Pancreas (tissue), 10 donors: ENCODE results near the gene RASGEF1B. TPM values are rescaled to one million over a fixed set of nuclear protein-coding genes. Genes with fewer than 3 reads are reported as not detected.

ENCODE experiments used
- ATAC-seq, 4 donors: fragments of 200-7000 bp; cut with Tn5 transposase; one replicate each; pipeline versions ENCODE4 v1.8.0 to v1.9.1; 2020; ENCODE audit warnings: mild to moderate bottlenecking in 4 of 4, moderate library complexity in 4 of 4
- DNase-seq, 6 donors: peaks; one replicate each; pipeline ENCODE4 v3.0.0-alpha.2; 2020
- FAIRE-seq: peaks from 2 replicates; lab custom pipeline; 2012; peaks lifted over from hg19 to GRCh38; lab: Jason Lieb, UNC
- H3K27ac ChIP-seq, 4 donors: fragments of 200-600 bp; sonication (generic); 1 replicate in 3 of 4; 2 replicates in 1 of 4; pipeline versions ENCODE4 v1.5.0 to v1.8.0; 2020
- H3K27me3 ChIP-seq, 4 donors: fragments of 200-600 bp; one replicate each; pipeline ENCODE4 v1.8.0; 2021
- H3K36me3 ChIP-seq, 3 donors: fragments of 200-600 bp; sonication (generic) in 1 of 3; one replicate each; pipeline versions ENCODE4 v1.5.0 to v1.8.0; 2020 to 2021
- H3K4me1 ChIP-seq, 3 donors: fragments of 200-600 bp; one replicate each; pipeline ENCODE4 v1.8.0; 2021
- H3K4me3 ChIP-seq, 4 donors: fragments of 200-600 bp; sonication (generic) in 2 of 4; one replicate each; pipeline versions ENCODE4 v1.5.0 to v1.8.0; 2020 to 2021
- H3K9me3 ChIP-seq, 4 donors: fragments of 200-600 bp; one replicate each; pipeline ENCODE4 v1.8.0; 2021
- WGBS, 2 donors: extraction: QIAGEN DNeasy Blood & Tissue Kit; methylation state at CpG; one replicate each; pipeline ENCODE4 v1.1.7; 2013; 5-methylcytosine and 5-hydroxymethylcytosine counted together
- intact Hi-C, 3 donors: fragments of 100-400 bp; cut with DNase I; formaldehyde crosslinking; loops; one replicate each; pipeline versions ENCODE4 v1.11.1 to v1.14.2; 2022
- polyA plus RNA-seq, 2 donors: library from polyadenylated mRNA; stranded (reverse); fragments of 200-250 nt; gene quantifications; one replicate each; pipeline ENCODE4 v1.2.3, GENCODE V29; 2013
- total RNA-seq, 6 donors: library from RNA; stranded (reverse); fragmentation: NEBNext Ultra II Directional in 4 of 6; extraction: Animal tissue kit (Norgen Biotek cat#: 25700) in 4 of 6; gene quantifications; one replicate each; pipeline versions ENCODE4 v1.2.1 to v1.2.4, GENCODE V29; 2021 to 2023
- TF ChIP-seq, protein P1 (sequence below), 4 donors: fragments of 200-600 bp; sonication (generic) in 3 of 4; IDR thresholded peaks; one replicate each; pipeline versions ENCODE4 v1.5.0 to v1.8.0; 2021; ENCODE audit warnings: antibody characterized with exemption in 4 of 4
- donor health status: healthy with polysubstance abuse.
- donor health status: DM: no; HTN: no; CAD: no; lungs with moderate emphysema.
- donor health status: DM: no; HTN: no; CAD: no.
- donor health status: control.
- donor health status: control.
- donor health status: Bipolar disorder and iron deficiency.
- donor health status: DM: yes; HTN: yes; CAD: no.
- donor health status: DM: no; HTN: no; CAD: no.
- donor health status: DM: no; HTN: no; CAD: no.
- donor health status: DM: yes; HTN: yes; CAD: no.

Gene RASGEF1B
- total and polyA plus RNA-seq, 8 donors, result 1.4 to 8.2 (median 3.4) TPM

DNA sequence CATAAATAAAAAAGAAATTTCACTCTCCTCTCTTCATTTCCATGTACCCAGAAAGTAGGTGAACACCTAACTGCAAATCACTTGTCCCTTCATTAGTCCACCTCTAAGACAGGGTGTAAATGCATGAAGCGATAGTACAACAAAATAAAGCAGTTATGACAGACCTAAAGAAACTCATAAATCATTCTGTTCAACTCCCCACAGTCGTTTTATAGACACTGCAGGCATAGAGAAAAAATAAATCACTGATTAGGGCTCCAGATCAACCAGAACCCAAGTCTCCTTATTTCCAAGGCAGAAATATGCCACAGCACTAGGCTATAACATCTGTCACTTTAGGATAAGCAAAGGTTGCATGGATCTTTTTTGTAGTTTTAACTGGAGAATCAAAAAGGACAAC is 3.0 kb downstream of the RASGEF1B start:
- H3K36me3 ChIP-seq, result no peaks in the 10 kb centered on the region
- H3K4me1 ChIP-seq, result peaks cover 0 to 14% (median 0%) of the 10 kb centered on the region in 3 donors
- ATAC-seq (no peak), DNase-seq (no peak), FAIRE-seq (no peak)
- no peaks in the 10 kb centered on the region for H3K9me3 ChIP-seq
- no peaks in the 10 kb centered on the region for H3K27me3 ChIP-seq
- H3K27ac ChIP-seq, result no peak overlapping the region
- TF ChIP-seq, protein P1, sequence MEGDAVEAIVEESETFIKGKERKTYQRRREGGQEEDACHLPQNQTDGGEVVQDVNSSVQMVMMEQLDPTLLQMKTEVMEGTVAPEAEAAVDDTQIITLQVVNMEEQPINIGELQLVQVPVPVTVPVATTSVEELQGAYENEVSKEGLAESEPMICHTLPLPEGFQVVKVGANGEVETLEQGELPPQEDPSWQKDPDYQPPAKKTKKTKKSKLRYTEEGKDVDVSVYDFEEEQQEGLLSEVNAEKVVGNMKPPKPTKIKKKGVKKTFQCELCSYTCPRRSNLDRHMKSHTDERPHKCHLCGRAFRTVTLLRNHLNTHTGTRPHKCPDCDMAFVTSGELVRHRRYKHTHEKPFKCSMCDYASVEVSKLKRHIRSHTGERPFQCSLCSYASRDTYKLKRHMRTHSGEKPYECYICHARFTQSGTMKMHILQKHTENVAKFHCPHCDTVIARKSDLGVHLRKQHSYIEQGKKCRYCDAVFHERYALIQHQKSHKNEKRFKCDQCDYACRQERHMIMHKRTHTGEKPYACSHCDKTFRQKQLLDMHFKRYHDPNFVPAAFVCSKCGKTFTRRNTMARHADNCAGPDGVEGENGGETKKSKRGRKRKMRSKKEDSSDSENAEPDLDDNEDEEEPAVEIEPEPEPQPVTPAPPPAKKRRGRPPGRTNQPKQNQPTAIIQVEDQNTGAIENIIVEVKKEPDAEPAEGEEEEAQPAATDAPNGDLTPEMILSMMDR (IDR thresholded peaks at IDR 0.05), result no peak
- WGBS, 2 donors, result 55 to 61% methylated on average over 2 of the region's 2 CpGs
- intact Hi-C loops, result loop anchor here in 2 of 3 donors (5.0 to 10.0 kb wide), 3 partner anchors 374 to 726 kb away; no protein-coding TSS in a partner anchor
- H3K4me3 ChIP-seq, result no peak overlapping the region

DNA sequence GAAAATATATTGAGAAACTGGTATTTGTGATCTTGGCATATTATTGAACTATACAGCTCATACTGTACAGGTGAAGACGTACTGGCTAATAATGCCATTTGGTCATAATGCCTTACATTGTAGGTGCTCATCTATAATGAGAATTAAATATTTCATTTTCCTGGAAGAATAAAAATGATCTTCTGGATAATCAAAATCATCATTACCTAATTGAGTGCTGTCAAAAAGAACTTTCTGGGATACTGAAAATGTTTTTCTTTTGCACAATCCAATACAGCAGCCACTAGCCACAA is 4.1 kb downstream of the RASGEF1B start:
- WGBS, 2 donors, result 5% methylated on average over 1 of the region's 1 CpG

DNA sequence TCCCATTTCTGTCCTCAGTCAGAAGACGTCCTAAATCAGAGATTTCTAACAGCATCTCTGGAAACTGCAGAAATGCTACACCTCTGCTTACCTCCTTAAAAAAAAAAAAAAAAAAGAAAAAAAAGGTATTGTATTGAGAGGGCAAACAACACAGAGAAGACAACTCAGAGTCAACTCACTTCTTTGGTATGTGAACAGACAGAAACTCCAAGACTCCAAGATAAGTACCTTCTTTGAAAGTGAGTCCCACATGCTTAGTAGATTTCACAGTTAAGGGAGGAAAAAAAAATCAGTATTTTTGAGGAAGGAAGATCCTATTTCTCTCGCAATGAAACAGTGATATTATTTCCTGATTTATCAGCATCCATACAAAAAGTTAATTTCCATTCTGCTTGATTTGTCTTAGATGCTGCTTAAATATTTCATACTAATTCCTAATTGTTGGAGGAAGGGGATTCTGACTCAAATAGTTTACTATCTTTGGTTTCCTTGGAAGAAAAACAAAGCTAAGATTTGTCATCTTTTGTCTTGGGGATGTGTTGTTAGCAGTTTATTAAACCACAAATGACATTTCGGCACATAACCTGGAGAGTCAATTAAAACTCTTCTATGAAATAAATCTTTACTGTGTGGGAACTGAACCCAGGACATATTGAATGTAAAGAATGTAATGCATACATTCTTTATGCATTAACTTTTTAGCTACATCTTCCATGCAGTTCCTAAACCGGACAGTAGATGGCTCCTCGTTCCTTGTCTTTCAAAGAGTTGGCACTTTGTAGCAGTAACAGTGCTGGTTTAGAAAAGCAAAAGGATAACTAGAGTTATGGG is 4.7 kb downstream of the RASGEF1B start:
- 27 to 33% methylated on average over 5 of the region's 5 CpGs for WGBS, 2 donors
- H3K4me3 ChIP-seq, result no peak overlapping the region
- ATAC-seq (no peak), FAIRE-seq (peak; percentile 95), DNase-seq (peak in 3 of 6 donors; percentile 30 to 61 (median 44))
- no peaks in the 10 kb centered on the region for H3K9me3 ChIP-seq
- intact Hi-C loops, result loop anchor here in 2 of 3 donors (5.0 to 10.0 kb wide), 3 partner anchors 375 to 728 kb away; no protein-coding TSS in a partner anchor
- TF ChIP-seq, protein P1 (IDR thresholded peaks at IDR 0.05), result peak; percentile 65 to 84 (median 78)
- no peak overlapping the region for H3K27ac ChIP-seq
- no peaks in the 10 kb centered on the region for H3K36me3 ChIP-seq
- H3K27me3 ChIP-seq, result no peaks in the 10 kb centered on the region
- H3K4me1 ChIP-seq, result peaks cover 0 to 9% (median 0%) of the 10 kb centered on the region in 3 donors

More for the DNA sequence above, 4.1 kb downstream of the RASGEF1B start:
- FAIRE-seq, result no peak
- no peak for DNase-seq
- Histone ChIP-seq H3K27ac (no peak overlapping the region), H3K4me1 (peaks cover 0 to 12% (median 0%) of the 10 kb centered on the region in 3 donors), H3K9me3 (no peaks in the 10 kb centered on the region), H3K27me3 (no peaks in the 10 kb centered on the region), H3K4me3 (no peak overlapping the region), H3K36me3 (no peaks in the 10 kb centered on the region)
- TF ChIP-seq, protein P1 (IDR thresholded peaks at IDR 0.05), result no peak
- intact Hi-C loops, result loop anchor here in 2 of 3 donors (5.0 to 10.0 kb wide), 3 partner anchors 375 to 727 kb away; no protein-coding TSS in a partner anchor
- no peak for ATAC-seq

DNA sequence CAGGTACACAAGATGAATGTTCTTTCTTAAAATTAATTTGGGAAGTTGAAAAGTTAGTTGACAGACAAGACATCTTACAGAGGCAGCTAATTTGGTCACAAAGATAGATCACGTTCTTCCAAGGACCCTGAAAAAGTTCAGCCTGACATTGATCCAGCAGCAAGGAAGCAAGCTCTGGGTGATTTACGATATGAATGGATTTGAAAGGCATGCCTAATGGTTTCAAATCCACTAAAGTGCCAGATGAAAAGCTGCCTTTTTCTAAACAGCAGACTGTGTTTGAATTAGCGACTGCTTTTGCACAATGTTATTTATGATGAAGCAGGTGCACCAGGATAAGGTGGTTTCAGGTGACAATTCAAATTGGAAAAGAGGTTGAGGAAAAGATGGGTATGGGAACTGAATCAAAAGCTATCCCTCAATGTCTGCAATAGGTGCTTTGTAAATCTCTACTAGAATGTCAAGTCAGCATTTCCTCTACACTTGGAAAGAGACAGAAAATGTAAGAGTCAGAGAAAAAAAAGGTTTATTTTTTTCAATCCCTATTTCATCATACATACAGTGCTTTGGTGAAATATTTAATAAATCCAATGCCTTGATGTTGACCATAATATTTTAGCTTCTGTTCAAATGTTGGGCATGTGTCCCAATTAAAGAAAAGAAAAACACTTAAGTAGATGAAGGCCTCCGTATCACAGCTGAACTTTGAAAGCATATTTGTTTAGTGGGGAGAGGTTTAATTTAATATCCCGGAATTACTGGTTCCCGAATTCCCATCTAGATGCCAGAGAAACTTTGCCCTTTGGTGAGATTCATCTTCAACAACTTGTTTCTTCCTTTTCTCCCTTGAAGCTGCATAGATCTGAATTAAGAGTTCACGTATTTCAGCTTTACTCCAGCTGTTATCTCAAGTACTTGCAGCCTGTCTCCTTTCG is 6.0 kb downstream of the RASGEF1B start:
- no peaks in the 10 kb centered on the region for H3K36me3 ChIP-seq
- H3K27ac ChIP-seq, result no peak overlapping the region
- DNase-seq, result no peak
- H3K4me3 ChIP-seq, result no peak overlapping the region
- H3K4me1 ChIP-seq, result peaks cover 0 to 9% (median 0%) of the 10 kb centered on the region in 3 donors
- intact Hi-C loops, result loop anchor here in 2 of 3 donors (5.0 to 10.0 kb wide), 3 partner anchors 377 to 729 kb away; no protein-coding TSS in a partner anchor
- FAIRE-seq, result no peak
- H3K9me3 ChIP-seq, result no peaks in the 10 kb centered on the region
- TF ChIP-seq, protein P1 (IDR thresholded peaks at IDR 0.05), result no peak
- H3K27me3 ChIP-seq, result no peaks in the 10 kb centered on the region
- no peak for ATAC-seq
- 42 to 44% methylated on average over 8 of the region's 8 CpGs for WGBS, 2 donors
